ENCODE results near the gene SURF6. TPM values are rescaled to one million over a fixed set of nuclear protein-coding genes. Genes with fewer than 3 reads are reported as not detected.
"Not testable (repeated sequence)": the region's sequence is repeated elsewhere in the genome, so short reads cannot be mapped to it uniquely, and the experiment has no call there.

SURF6 gene
- total RNA-seq, 2 donors from 2014 or later: 20.8 to 37.9 TPM

DNA sequence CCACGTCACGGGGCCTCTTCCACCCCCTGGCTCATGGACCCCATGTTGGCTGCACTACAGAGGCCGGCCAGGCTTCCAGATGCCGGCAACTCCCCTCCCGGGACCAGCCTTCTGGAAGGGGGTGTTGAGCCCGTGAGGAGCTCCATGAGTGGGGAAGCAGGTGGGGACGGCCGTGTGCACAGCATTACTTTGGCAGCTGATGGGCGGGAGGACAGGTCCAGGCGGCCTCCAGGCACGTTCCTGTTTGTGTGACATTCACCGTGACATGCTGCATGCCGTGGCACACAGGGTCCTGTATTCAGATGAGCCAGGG is 31.9 kb downstream of the SURF6 start:
- no peaks in the 10 kb centered on the region for H3K4me1 ChIP-seq
- no peak overlapping the region for H3K27ac ChIP-seq
- no peaks in the 10 kb centered on the region for H3K36me3 ChIP-seq (replicated peaks in 1 of 2; ENCODE audit: insufficient read depth in 1 of 2, low read depth in 2 of 2)
- intact Hi-C loops (cut with DNase I): no loop called here
- no peaks in the 10 kb centered on the region for H3K9me3 ChIP-seq
- ATAC-seq (no peak), DNase-seq (no peak)
- TF ChIP-seq POLR2A (IDR thresholded peaks at IDR 0.05): no peak
- H3K4me3 ChIP-seq: no peak overlapping the region
- no peaks in the 10 kb centered on the region for H3K27me3 ChIP-seq
- 77% methylated on average over 10 to 13 of the region's 13 CpGs for WGBS, 2 donors

DNA sequence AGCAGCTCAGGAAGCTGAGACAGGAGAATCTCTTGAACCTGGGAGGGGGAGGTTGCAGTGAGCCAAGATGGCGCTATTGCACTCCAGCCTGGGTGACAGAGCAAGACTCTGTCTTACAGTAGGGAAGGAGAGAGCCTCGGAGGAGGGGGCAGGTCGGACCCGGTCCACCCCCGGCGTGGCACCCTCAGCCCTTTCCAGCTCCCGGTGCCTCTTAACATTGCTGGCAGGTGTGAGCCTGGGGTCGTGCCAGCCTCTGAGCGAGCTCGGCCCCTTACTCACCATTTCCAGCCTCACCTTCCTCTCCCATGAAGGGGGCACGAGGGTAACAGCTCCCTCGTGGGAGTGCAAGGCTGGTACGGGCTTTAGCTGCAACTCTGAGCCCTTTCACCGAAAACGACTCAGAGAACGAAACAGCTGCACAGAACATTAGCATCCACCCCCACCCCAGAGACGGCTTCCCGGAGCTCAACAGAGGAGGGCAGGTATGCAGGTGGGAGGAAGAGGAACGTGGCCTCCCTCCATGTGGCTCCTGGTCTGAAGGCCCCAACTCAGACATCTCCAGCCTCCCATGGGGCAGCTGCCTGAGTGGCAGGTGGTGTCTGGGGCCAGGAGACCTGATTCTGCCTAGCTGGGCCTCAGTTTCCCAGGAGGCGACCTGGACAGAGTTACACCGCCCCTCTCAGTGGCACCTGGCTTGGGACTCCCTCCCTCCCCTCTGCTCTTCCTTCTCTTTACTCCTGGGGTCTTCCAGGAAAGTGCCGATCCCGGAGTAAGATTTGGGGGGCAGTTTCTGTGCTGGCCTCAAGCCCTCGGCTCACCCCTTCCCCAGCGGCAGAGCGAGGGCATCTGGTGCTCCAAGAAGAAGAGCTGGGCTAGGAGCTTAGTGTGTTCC is 32.5 kb downstream of the SURF6 start:
- no peaks in the 10 kb centered on the region for H3K27me3 ChIP-seq
- intact Hi-C loops (cut with DNase I): no loop called here
- DNase-seq (no peak), ATAC-seq (no peak)
- H3K36me3 ChIP-seq (replicated peaks in 1 of 2; ENCODE audit: insufficient read depth in 1 of 2, low read depth in 2 of 2): no peaks in the 10 kb centered on the region
- no peak overlapping the region for H3K27ac ChIP-seq
- 53 to 72% methylated on average over 3 to 26 of the region's 26 CpGs for WGBS, 2 donors
- TF ChIP-seq POLR2A (IDR thresholded peaks at IDR 0.05) (no peak), CTCF (IDR thresholded peaks at IDR 0.05) (no peak)
- H3K9me3 ChIP-seq: no peaks in the 10 kb centered on the region
- H3K4me1 ChIP-seq: no peaks in the 10 kb centered on the region
- no peak overlapping the region for H3K4me3 ChIP-seq

- ATAC-seq (no peak), DNase-seq (no peak)
- no peak overlapping the region for H3K4me3 ChIP-seq
Observed at GRCh38 chr9:133301253-133302230, 34.4 kb downstream of the SURF6 start.

GRCh38 chr9:133299996-133300395 is 36.0 kb downstream of the SURF6 start:
- H3K4me1 ChIP-seq; H3K4me3 ChIP-seq; H3K27me3 ChIP-seq; DNase-seq; H3K27ac ChIP-seq; H3K9me3 ChIP-seq; ATAC-seq; intact Hi-C loops (cut with DNase I); H3K36me3 ChIP-seq (replicated peaks in 1 of 2; ENCODE audit: insufficient read depth in 1 of 2, low read depth in 2 of 2): not testable (repeated sequence)
- WGBS, 2 donors: 62 to 74% methylated on average over 8 to 13 of the region's 16 CpGs

More at GRCh38 chr9:133301253-133302230, 34.4 kb downstream of the SURF6 start:
- no peaks in the 10 kb centered on the region for H3K4me1 ChIP-seq
- H3K9me3 ChIP-seq: no peaks in the 10 kb centered on the region
- WGBS, 2 donors: 68 to 71% methylated on average over 12 to 13 of the region's 13 CpGs
- no peaks in the 10 kb centered on the region for H3K36me3 ChIP-seq (replicated peaks in 1 of 2; ENCODE audit: insufficient read depth in 1 of 2, low read depth in 2 of 2)
- intact Hi-C loops (cut with DNase I): no loop called here
- no peaks in the 10 kb centered on the region for H3K27me3 ChIP-seq
- TF ChIP-seq POLR2A (IDR thresholded peaks at IDR 0.05) (no peak), CTCF (IDR thresholded peaks at IDR 0.05) (no peak)
- no peak overlapping the region for H3K27ac ChIP-seq

DNA sequence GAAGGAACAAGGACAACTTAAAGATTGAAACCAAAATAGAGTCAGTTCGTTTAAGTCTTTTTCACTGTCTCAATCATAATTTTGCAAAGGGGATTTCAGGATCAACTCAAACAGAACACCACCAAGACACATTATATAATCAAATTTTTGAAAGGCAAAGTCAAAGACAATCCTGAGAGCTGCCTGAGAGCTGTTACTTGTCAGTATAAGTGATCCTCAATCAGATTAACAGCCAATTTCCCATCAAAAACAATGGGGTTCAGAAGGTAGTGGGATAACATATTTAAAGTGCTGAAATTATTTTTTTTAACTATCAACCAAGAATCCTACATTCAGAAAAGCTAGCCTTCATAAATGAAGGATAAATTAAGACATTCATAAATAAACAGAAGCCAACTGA is 41.7 kb downstream of the SURF6 start:
- Histone ChIP-seq H3K36me3 (replicated peaks in 1 of 2; ENCODE audit: insufficient read depth in 1 of 2, low read depth in 2 of 2) (no peaks in the 10 kb centered on the region), H3K4me3 (no peak overlapping the region), H3K9me3 (no peaks in the 10 kb centered on the region), H3K4me1 (no peaks in the 10 kb centered on the region), H3K27ac (no peak overlapping the region), H3K27me3 (no peaks in the 10 kb centered on the region)
- ATAC-seq (no peak), DNase-seq (no peak)
- TF ChIP-seq POLR2A (IDR thresholded peaks at IDR 0.05) (no peak), CTCF (IDR thresholded peaks at IDR 0.05) (no peak)
- intact Hi-C loops (cut with DNase I): no loop called here
- 43 to 79% methylated on average over 1 of the region's 1 CpG for WGBS, 2 donors

Data from body of pancreas (tissue), 4 donors.